Erythroblast (primary cell): ENCODE results near the gene LUC7L.
"Not testable (repeated sequence)": the region's sequence is repeated elsewhere in the genome, so short reads cannot be mapped to it uniquely, and the experiment has no call there.

ENCODE experiments used
- DNase-seq, 2 experiments: peaks; one replicate each; lab custom pipeline; 2025; lab: John Stamatoyannopoulos, UW
- GATA1 ChIP-seq: IDR thresholded peaks from 2 replicates; pipeline ENCODE4 v1.6.1; 2011; ENCODE audit warnings: low read depth, mild to moderate bottlenecking, control low read depth, low read length, moderate library complexity
- POLR2A ChIP-seq: IDR thresholded peaks from 2 replicates; pipeline ENCODE4 v1.6.1; 2011; ENCODE audit warnings: mild to moderate bottlenecking, low read length

Gene LUC7L

GRCh38 chr16:255183-255582 lies 25.9 kb upstream of the LUC7L start:
- DNase-seq, result no peak
- TF ChIP-seq GATA1, result no peak
- no peak for TF ChIP-seq POLR2A

- TF ChIP-seq GATA1 (no peak), POLR2A (no peak)
- no peak for DNase-seq
Observed at GRCh38 chr16:254461-254860, 25.2 kb upstream of the LUC7L start.

GRCh38 chr16:253833-254232 lies 24.6 kb upstream of the LUC7L start:
- DNase-seq, result no peak
- TF ChIP-seq GATA1, result no peak
- no peak for TF ChIP-seq POLR2A

GRCh38 chr16:252366-253337 lies 23.4 kb upstream of the LUC7L start:
- no peak for DNase-seq
- TF ChIP-seq POLR2A, result no peak
- TF ChIP-seq GATA1, result no peak

- TF ChIP-seq POLR2A, result no peak
- no peak for TF ChIP-seq GATA1
Observed at GRCh38 chr16:249431-249830, 20.2 kb upstream of the LUC7L start.

GRCh38 chr16:247027-247426 lies 17.8 kb upstream of the LUC7L start:
- TF ChIP-seq GATA1, result no peak
- no peak for TF ChIP-seq POLR2A
- DNase-seq, result no peak

More at GRCh38 chr16:249431-249830, 20.2 kb upstream of the LUC7L start:
- no peak for DNase-seq

- TF ChIP-seq GATA1, result no peak
- TF ChIP-seq POLR2A, result no peak
- DNase-seq, result no peak
Observed at GRCh38 chr16:245105-245504, 15.9 kb upstream of the LUC7L start.

- TF ChIP-seq GATA1, result no peak
- TF ChIP-seq POLR2A, result no peak
- DNase-seq, result no peak
Observed at GRCh38 chr16:243348-243747, 14.1 kb upstream of the LUC7L start.

GRCh38 chr16:242281-242680 lies 13.0 kb upstream of the LUC7L start:
- TF ChIP-seq POLR2A, result no peak
- TF ChIP-seq GATA1, result no peak
- no peak for DNase-seq

GRCh38 chr16:240559-240958 lies 11.3 kb upstream of the LUC7L start:
- TF ChIP-seq POLR2A (no peak), GATA1 (no peak)
- DNase-seq, result no peak

- DNase-seq, result no peak
Observed at GRCh38 chr16:239948-240277, 10.7 kb upstream of the LUC7L start.

GRCh38 chr16:234468-235305 lies 5.4 kb upstream of the LUC7L start, which contains the start of gene FAM234A:
FAM234A (plus strand) TSS chr16:234821; CDS start chr16:254414, 19,593 bp downstream.
- peak; percentile 96 to 98 for DNase-seq
- TF ChIP-seq GATA1, result no peak
- peak; percentile 94 for TF ChIP-seq POLR2A

More at GRCh38 chr16:239948-240277, 10.7 kb upstream of the LUC7L start:
- TF ChIP-seq POLR2A (no peak), GATA1 (no peak)

GRCh38 chr16:230949-231348 lies 1.7 kb upstream of the LUC7L start:
- DNase-seq, result no peak
- no peak for TF ChIP-seq GATA1
- TF ChIP-seq POLR2A, result no peak

GRCh38 chr16:230351-230750 lies 1.1 kb upstream of the LUC7L start:
- DNase-seq, result not testable (repeated sequence)
